ENCODE measurements around the gene SMIM35.

DNA sequence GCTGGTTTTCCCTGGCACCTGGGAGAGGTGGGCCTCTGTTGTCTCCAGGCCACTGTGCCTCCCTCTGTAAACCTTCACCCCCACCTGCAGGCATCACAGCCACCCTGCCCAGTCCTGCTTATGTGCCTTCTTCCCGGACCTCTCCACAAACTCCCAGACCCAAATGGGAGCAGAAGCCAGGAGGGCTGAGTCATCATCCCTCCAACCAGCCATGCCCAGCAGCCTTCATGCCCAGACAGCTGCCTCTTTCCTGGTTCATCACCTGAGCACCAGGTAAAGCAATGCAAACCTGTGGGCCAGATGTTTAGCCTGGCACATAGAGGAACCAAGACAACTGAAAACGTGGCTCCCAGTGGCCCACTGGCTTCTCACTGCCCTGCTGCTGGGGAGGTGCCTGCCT lies 12.0 kb downstream of the SMIM35 start:
- TF ChIP-seq POLR2A (IDR thresholded peaks at IDR 0.05; ENCODE audit: low read length) (no peak), GATA1 (IDR thresholded peaks at IDR 0.05; ENCODE audit: low read depth, low read length) (no peak)

Data from erythroblast (primary cell).